H1 (cell line): Measurements from ENCODE around the gene STXBP5L.

ENCODE experiments used
- BRCA1 ChIP-seq: IDR thresholded peaks from 2 replicates; pipeline ENCODE4 v1.6.1; 2012; ENCODE audit warnings: low read depth, low read length, improper control_type of control experiment
- CEBPB ChIP-seq: IDR thresholded peaks from 2 replicates; pipeline ENCODE4 v1.6.1; 2012; ENCODE audit warnings: low read depth, low read length
- EGR1 ChIP-seq: IDR thresholded peaks from 2 replicates; pipeline ENCODE4 v1.6.1; 2011; ENCODE audit warnings: low read depth, low read length, borderline replicate concordance
- KDM5A ChIP-seq: fragments of 200-600 bp; IDR thresholded peaks from 2 replicates; pipeline ENCODE4 v1.7.1; 2012; ENCODE audit warnings: mild to moderate bottlenecking, low read length, inconsistent platforms, mixed read lengths
- POLR2A ChIP-seq, 2 experiments: IDR thresholded peaks; 1 replicate in 1 of 2; 2 replicates in 1 of 2; pipeline ENCODE4 v1.6.1; 2011; ENCODE audit warnings: low read depth in 2 of 2, low read length in 2 of 2, mild to moderate bottlenecking in 2 of 2; ENCODE audit errors: control extremely low read depth in 1 of 2
- RBBP5 ChIP-seq: IDR thresholded peaks from 2 replicates; pipeline ENCODE4 v1.7.1; 2012; ENCODE audit warnings: low read depth, mild to moderate bottlenecking, inconsistent platforms, low read length, moderate library complexity, borderline replicate concordance
- RNF2 ChIP-seq: fragments of 200-900, 300-1000 bp; sonication (generic); IDR thresholded peaks from 2 replicates; pipeline ENCODE4 v1.7.1; 2016; ENCODE audit warnings: borderline replicate concordance, low read depth, mild to moderate bottlenecking, antibody characterized with exemption, low read length; ENCODE audit not compliant: poor library complexity, severe bottlenecking; ENCODE audit errors: missing control alignments
- SAP30 ChIP-seq: fragments of 300-600 bp; sonication (generic); IDR thresholded peaks from 2 replicates; pipeline ENCODE4 v1.7.1; 2012; ENCODE audit warnings: low read length, moderate library complexity, mild to moderate bottlenecking, inconsistent platforms; ENCODE audit not compliant: insufficient read depth, insufficient replicate concordance
- TF ChIP-seq, protein P1 (sequence below), 3 experiments: IDR thresholded peaks; 1 replicate in 2 of 3; 2 replicates in 1 of 3; pipeline versions ENCODE4 v1.5.1 to v1.6.1; 2011; ENCODE audit warnings: low read length in 3 of 3, mild to moderate bottlenecking in 3 of 3, inconsistent platforms in 2 of 3, low read depth in 1 of 3, moderate library complexity in 1 of 3; ENCODE audit not compliant: insufficient read depth in 1 of 3; ENCODE audit errors: control extremely low read depth in 1 of 3
- TF ChIP-seq, protein P2 (sequence below): IDR thresholded peaks from 2 replicates; pipeline ENCODE4 v1.6.1; 2012; ENCODE audit warnings: inconsistent platforms
- TF ChIP-seq, protein P3 (sequence below): IDR thresholded peaks from 2 replicates; pipeline ENCODE4 v1.6.1; 2011; ENCODE audit warnings: low read length, improper control_type of control experiment

DNA sequence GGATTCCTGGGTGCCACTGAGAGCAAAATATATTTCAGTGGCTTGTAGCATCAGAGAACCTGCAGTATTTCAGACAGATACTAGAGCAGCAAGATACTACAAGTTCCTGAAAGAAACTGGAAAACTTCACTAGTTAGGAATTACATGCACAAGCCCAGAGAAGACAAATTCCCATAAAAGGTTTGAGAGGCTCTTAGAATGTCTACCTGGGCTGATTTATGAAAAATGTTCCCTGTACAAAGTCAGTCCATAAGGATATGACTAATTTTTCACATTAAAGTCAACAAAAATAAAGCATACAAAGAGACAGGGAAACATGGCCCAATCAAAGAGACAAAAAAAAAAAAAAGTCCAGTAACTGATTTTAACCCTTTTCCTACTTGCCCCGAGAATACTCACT lies 335.2 kb downstream of the STXBP5L start:
- TF ChIP-seq, protein P1, sequence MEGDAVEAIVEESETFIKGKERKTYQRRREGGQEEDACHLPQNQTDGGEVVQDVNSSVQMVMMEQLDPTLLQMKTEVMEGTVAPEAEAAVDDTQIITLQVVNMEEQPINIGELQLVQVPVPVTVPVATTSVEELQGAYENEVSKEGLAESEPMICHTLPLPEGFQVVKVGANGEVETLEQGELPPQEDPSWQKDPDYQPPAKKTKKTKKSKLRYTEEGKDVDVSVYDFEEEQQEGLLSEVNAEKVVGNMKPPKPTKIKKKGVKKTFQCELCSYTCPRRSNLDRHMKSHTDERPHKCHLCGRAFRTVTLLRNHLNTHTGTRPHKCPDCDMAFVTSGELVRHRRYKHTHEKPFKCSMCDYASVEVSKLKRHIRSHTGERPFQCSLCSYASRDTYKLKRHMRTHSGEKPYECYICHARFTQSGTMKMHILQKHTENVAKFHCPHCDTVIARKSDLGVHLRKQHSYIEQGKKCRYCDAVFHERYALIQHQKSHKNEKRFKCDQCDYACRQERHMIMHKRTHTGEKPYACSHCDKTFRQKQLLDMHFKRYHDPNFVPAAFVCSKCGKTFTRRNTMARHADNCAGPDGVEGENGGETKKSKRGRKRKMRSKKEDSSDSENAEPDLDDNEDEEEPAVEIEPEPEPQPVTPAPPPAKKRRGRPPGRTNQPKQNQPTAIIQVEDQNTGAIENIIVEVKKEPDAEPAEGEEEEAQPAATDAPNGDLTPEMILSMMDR (IDR thresholded peaks at IDR 0.05; ENCODE audit: control extremely low read depth in 1 of 3, insufficient read depth in 1 of 3, low read depth in 1 of 3, low read length in 3 of 3) = no peak
- no peak for TF ChIP-seq EGR1
- TF ChIP-seq RNF2 = no peak
- TF ChIP-seq, protein P2, sequence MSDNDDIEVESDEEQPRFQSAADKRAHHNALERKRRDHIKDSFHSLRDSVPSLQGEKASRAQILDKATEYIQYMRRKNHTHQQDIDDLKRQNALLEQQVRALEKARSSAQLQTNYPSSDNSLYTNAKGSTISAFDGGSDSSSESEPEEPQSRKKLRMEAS = no peak
- TF ChIP-seq, protein P3, sequence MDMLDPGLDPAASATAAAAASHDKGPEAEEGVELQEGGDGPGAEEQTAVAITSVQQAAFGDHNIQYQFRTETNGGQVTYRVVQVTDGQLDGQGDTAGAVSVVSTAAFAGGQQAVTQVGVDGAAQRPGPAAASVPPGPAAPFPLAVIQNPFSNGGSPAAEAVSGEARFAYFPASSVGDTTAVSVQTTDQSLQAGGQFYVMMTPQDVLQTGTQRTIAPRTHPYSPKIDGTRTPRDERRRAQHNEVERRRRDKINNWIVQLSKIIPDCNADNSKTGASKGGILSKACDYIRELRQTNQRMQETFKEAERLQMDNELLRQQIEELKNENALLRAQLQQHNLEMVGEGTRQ = no peak
- no peak for TF ChIP-seq POLR2A (IDR thresholded peaks at IDR 0.05; ENCODE audit: control extremely low read depth in 1 of 2, low read depth in 2 of 2, low read length in 2 of 2)
- TF ChIP-seq CEBPB = no peak
- no peak for TF ChIP-seq BRCA1
- no peak for TF ChIP-seq SAP30
- no peak for TF ChIP-seq RBBP5
- no peak for TF ChIP-seq KDM5A
